ENCODE measurements around the gene CPM. TPM values are rescaled to one million over a fixed set of nuclear protein-coding genes. Genes with fewer than 3 reads are reported as not detected.
A peak's percentile ranks its signal among the peaks of the same experiment; 100 is the strongest.

CPM gene
- polyA plus RNA-seq, 1 donor = 10.5 TPM

DNA sequence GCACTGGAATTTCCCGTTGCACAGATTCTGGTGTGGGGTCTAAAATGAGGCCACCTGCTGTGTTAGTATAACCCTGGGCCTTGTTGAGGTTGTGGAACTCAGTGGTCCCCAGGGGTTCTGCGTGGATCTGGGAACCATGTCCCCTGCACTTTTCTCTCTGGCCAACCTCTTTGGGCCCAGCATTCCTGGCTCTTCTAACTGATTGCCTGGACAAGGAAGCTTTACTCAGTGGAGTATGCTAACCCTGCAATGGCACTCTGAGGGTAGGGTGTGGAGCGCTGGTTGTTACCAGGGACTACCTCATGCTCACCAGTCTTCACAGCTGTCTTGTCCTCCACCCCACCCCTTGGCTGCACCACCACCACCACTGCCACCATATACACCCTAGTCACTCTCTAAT lies 39.2 kb downstream of the CPM start:
- no CpG with 5 or more reads among the region's 3 CpGs for WGBS (ENCODE audit: insufficient coverage, low lambda C conversion rate)
- no peak overlapping the region for H3K4me3 ChIP-seq (ENCODE audit: low read length)
- H3K9me3 ChIP-seq (ENCODE audit: control insufficient read depth, low read depth, low read length) = no peaks in the 10 kb centered on the region
- no peaks in the 10 kb centered on the region for H3K4me1 ChIP-seq (ENCODE audit: control insufficient read depth, insufficient read depth, low read length)
- H3K36me3 ChIP-seq (ENCODE audit: control insufficient read depth, insufficient read depth, low read length) = no peaks in the 10 kb centered on the region
- no peak overlapping the region for H3K27ac ChIP-seq (ENCODE audit: low read length)
- no peaks in the 10 kb centered on the region for H3K27me3 ChIP-seq (ENCODE audit: control insufficient read depth, insufficient read depth, low read length)
- DNase-seq = no peak

DNA sequence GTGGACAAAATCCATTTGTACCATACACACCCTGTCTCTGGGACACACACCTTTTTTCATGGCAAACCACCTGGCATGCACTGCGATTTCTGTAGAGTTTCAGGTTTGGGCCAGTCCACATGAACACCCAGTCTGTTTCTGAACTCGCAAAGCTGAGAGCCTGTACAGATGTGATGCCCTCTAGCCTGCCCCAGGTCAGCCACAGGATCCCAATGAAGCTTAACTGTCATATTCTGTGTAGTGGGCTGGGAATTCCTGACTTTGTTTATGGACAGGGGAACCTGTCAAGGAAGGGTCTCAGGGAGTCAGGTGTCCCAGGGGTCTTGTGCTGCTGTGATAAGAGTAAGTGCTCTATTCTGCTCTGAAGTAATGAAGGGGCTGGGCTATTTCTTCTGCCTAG lies 39.8 kb downstream of the CPM start:
- no CpG with 5 or more reads among the region's 2 CpGs for WGBS (ENCODE audit: insufficient coverage, low lambda C conversion rate)
- Histone ChIP-seq H3K27me3 (ENCODE audit: control insufficient read depth, insufficient read depth, low read length) (no peaks in the 10 kb centered on the region), H3K36me3 (ENCODE audit: control insufficient read depth, insufficient read depth, low read length) (no peaks in the 10 kb centered on the region), H3K4me1 (ENCODE audit: control insufficient read depth, insufficient read depth, low read length) (no peaks in the 10 kb centered on the region), H3K27ac (ENCODE audit: low read length) (no peak overlapping the region), H3K9me3 (ENCODE audit: control insufficient read depth, low read depth, low read length) (no peaks in the 10 kb centered on the region), H3K4me3 (ENCODE audit: low read length) (no peak overlapping the region)
- DNase-seq = no peak

DNA sequence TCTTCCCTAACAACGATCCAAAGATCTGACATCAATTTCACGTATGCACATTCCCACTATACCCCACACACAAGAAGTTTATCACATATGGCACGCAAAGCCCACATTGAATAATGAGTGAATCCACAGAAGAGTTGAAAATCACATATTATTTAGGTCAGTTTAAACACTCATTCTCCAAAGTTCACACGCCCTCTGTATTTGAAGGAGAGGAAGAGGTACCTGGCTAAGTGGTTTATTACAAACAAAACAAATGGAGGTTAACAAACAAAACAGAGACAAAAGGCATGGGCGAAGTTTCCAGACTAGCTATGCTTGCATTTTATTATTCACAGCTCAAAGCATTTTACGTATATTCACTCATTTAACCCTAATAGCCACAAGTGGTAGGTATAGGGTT lies 41.8 kb downstream of the CPM start:
- H3K27ac ChIP-seq (ENCODE audit: low read length) = no peak overlapping the region
- H3K4me1 ChIP-seq (ENCODE audit: control insufficient read depth, insufficient read depth, low read length) = no peaks in the 10 kb centered on the region
- DNase-seq = no peak
- WGBS (ENCODE audit: insufficient coverage, low lambda C conversion rate) = 85% methylated on average over 2 of the region's 6 CpGs
- no peak overlapping the region for H3K4me3 ChIP-seq (ENCODE audit: low read length)
- no peaks in the 10 kb centered on the region for H3K36me3 ChIP-seq (ENCODE audit: control insufficient read depth, insufficient read depth, low read length)
- H3K9me3 ChIP-seq (ENCODE audit: control insufficient read depth, low read depth, low read length) = no peaks in the 10 kb centered on the region
- H3K27me3 ChIP-seq (ENCODE audit: control insufficient read depth, insufficient read depth, low read length) = no peaks in the 10 kb centered on the region

DNA sequence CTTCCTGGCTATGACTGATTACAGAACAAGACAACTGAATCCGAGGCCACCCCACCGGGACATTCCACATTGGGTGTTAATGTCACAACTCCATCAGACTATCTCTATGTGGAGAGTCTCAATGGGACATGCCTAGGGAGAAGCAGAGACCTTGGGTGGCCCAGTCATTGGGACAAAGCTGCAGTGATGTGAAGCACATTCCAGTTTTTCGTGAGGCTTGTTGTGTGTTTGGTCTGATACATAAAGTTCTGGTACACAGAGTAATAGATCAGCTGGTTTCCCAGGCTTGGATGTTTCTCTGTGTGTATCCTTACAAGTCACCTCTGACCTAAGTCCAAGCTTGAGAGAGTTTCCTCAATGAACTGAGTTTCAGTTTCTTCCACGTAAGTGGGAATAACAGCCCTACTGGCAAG lies 42.3 kb downstream of the CPM start:
- DNase-seq = peak in 1 of 2 donors; percentile 55
- no peak overlapping the region for H3K4me3 ChIP-seq (ENCODE audit: low read length)
- no peak overlapping the region for H3K27ac ChIP-seq (ENCODE audit: low read length)
- H3K4me1 ChIP-seq (ENCODE audit: control insufficient read depth, insufficient read depth, low read length) = no peaks in the 10 kb centered on the region
- H3K36me3 ChIP-seq (ENCODE audit: control insufficient read depth, insufficient read depth, low read length) = no peaks in the 10 kb centered on the region
- no CpG with 5 or more reads among the region's 4 CpGs for WGBS (ENCODE audit: insufficient coverage, low lambda C conversion rate)
- H3K27me3 ChIP-seq (ENCODE audit: control insufficient read depth, insufficient read depth, low read length) = no peaks in the 10 kb centered on the region
- H3K9me3 ChIP-seq (ENCODE audit: control insufficient read depth, low read depth, low read length) = no peaks in the 10 kb centered on the region

DNA sequence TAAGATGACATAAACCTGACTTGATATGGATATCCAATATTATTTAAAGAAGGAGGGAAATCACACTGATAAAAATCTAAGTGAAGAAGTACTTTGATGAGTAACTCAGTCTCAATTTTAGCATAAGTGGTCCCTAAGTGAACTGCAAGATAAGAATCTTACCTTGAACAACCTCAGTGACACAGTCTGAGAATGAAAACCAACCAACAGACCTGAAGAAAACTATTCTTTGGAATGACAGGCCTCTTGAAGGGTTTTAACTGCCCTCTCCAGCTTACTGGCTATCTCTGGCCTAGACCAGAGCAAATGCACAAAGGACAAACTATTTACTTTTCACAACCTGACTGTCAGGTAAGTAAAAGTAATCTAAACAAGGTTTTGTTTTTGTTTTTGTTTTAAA lies 44.7 kb downstream of the CPM start:
- Histone ChIP-seq H3K36me3 (ENCODE audit: control insufficient read depth, insufficient read depth, low read length) (no peaks in the 10 kb centered on the region), H3K27ac (ENCODE audit: low read length) (no peak overlapping the region), H3K4me3 (ENCODE audit: low read length) (no peak overlapping the region)

DNA sequence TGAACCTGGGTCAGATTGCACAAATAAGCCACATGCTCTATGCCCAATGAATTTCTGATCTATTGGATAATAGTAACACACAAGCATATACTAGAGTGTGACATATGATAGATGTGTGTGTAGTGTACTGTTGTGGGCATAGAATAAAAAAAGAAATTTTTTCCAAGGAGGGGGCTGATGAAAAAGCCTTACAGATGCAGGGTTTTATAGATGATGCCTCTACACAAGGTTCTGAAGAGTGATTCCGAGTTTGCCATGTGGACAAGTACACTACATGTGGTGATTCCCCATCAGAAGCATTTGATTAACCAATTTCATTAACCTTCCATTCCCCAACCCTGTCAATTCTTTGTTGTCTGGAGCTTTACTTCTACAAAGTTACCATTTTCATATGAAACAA lies 45.3 kb downstream of the CPM start:
- DNase-seq = no peak
- Histone ChIP-seq H3K27me3 (ENCODE audit: control insufficient read depth, insufficient read depth, low read length) (no peaks in the 10 kb centered on the region), H3K4me1 (ENCODE audit: control insufficient read depth, insufficient read depth, low read length) (no peaks in the 10 kb centered on the region), H3K27ac (ENCODE audit: low read length) (no peak overlapping the region), H3K4me3 (ENCODE audit: low read length) (no peak overlapping the region), H3K9me3 (ENCODE audit: control insufficient read depth, low read depth, low read length) (no peaks in the 10 kb centered on the region), H3K36me3 (ENCODE audit: control insufficient read depth, insufficient read depth, low read length) (no peaks in the 10 kb centered on the region)
- WGBS (ENCODE audit: insufficient coverage, low lambda C conversion rate) = 60% methylated on average over 1 of the region's 1 CpG

More for the DNA sequence above, 44.7 kb downstream of the CPM start:
- H3K4me1 ChIP-seq (ENCODE audit: control insufficient read depth, insufficient read depth, low read length) = no peaks in the 10 kb centered on the region
- no peaks in the 10 kb centered on the region for H3K27me3 ChIP-seq (ENCODE audit: control insufficient read depth, insufficient read depth, low read length)
- no peak for DNase-seq
- H3K9me3 ChIP-seq (ENCODE audit: control insufficient read depth, low read depth, low read length) = no peaks in the 10 kb centered on the region

DNA sequence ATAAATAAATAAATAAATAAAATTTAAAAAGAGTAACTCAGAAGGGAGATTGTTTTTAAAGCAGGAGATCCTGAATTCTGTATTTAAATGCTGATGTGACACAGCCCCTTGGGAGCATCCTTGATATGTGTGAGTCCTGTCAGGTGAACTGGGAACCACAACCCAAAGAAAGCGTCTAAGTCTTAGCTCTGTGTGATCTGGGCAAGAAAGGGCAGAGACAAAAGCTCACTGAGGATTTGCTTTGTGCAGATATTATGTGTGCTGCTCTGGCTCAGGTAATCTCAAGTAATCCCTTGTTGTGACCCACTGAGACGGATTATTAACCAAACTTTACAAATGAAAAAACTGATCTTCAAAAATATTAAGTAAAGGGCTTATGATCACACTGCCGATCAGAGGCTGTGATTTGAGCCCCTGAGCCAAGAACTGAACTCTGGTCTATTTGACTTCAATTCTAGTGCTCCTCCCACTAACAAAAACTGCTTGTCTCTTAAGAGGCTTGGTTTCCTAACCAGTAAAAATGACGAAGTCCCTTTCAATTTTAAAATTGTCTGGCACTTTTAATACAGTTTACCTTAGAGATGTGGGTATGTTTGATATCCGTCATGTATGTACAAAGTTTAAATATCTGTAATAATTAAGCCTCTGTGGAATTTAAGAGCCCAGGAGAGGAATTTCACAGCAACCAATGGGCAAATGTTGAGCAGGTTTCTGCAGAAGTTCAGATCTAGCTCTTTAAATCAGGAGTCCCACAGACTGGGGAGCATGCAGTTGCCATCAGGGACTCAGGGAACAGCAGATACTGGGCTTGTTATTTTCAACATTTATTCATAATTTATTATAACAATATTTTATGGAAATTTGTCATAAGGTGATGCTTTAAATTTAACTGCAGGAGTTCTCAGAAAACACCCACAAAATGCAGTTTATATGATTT lies 46.1 kb downstream of the CPM start:
- Histone ChIP-seq H3K9me3 (ENCODE audit: control insufficient read depth, low read depth, low read length) (no peaks in the 10 kb centered on the region), H3K27ac (ENCODE audit: low read length) (no peak overlapping the region)
- WGBS (ENCODE audit: insufficient coverage, low lambda C conversion rate) = no CpG with 5 or more reads among the region's 5 CpGs

DNA sequence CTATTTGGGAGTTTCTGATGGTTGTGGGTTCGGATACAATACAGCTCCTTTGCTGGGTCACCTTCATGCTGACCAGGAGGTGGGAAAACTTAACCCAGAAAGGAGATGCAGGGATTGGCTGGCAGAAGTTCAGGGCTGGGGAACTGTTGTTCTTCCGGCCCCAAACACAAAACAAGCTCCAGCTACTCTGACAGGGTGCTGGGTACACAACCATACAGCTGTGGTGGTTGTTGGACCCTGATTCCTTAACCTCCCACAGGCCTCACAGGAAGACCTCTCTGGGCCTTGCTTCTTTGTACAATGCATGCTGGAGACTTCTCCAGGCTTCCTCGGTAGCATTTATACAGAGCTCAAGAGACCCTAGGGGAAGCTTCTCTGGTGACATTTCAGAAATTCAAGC lies 47.6 kb downstream of the CPM start:
- DNase-seq = no peak
- Histone ChIP-seq H3K9me3 (ENCODE audit: control insufficient read depth, low read depth, low read length) (no peaks in the 10 kb centered on the region), H3K27me3 (ENCODE audit: control insufficient read depth, insufficient read depth, low read length) (no peaks in the 10 kb centered on the region), H3K4me3 (ENCODE audit: low read length) (no peak overlapping the region), H3K4me1 (ENCODE audit: control insufficient read depth, insufficient read depth, low read length) (no peaks in the 10 kb centered on the region), H3K36me3 (ENCODE audit: control insufficient read depth, insufficient read depth, low read length) (no peaks in the 10 kb centered on the region), H3K27ac (ENCODE audit: low read length) (no peak overlapping the region)
- WGBS (ENCODE audit: insufficient coverage, low lambda C conversion rate) = no CpG with 5 or more reads among the region's 3 CpGs

More for the DNA sequence above, 46.1 kb downstream of the CPM start:
- no peak for DNase-seq
- H3K36me3 ChIP-seq (ENCODE audit: control insufficient read depth, insufficient read depth, low read length) = no peaks in the 10 kb centered on the region
- H3K4me3 ChIP-seq (ENCODE audit: low read length) = no peak overlapping the region
- no peaks in the 10 kb centered on the region for H3K4me1 ChIP-seq (ENCODE audit: control insufficient read depth, insufficient read depth, low read length)
- no peaks in the 10 kb centered on the region for H3K27me3 ChIP-seq (ENCODE audit: control insufficient read depth, insufficient read depth, low read length)

DNA sequence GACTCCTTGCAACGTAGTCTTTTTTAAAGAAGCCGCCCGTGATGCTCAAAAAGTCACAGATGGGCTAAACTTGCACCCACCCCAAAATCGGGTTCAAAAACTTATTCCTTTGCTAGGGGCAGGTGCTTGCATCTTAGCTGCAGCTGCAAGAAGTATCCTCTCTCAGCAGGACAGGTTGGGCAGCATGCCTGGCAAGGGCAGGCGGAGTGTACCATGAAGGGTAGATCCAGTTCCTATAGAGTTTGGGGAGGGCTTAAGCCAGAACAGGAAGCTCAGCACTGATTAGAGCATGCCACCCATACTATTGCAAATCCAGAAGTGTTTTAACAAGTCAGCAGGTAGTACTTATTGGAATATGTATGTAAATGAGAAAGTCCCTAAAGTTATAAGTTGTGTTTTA lies 48.7 kb downstream of the CPM start:
- no peaks in the 10 kb centered on the region for H3K27me3 ChIP-seq (ENCODE audit: control insufficient read depth, insufficient read depth, low read length)
- H3K4me3 ChIP-seq (ENCODE audit: low read length) = no peak overlapping the region
- no CpG with 5 or more reads among the region's 5 CpGs for WGBS (ENCODE audit: insufficient coverage, low lambda C conversion rate)
- H3K4me1 ChIP-seq (ENCODE audit: control insufficient read depth, insufficient read depth, low read length) = no peaks in the 10 kb centered on the region
- no peak for DNase-seq
- no peaks in the 10 kb centered on the region for H3K36me3 ChIP-seq (ENCODE audit: control insufficient read depth, insufficient read depth, low read length)
- H3K27ac ChIP-seq (ENCODE audit: low read length) = no peak overlapping the region
- no peaks in the 10 kb centered on the region for H3K9me3 ChIP-seq (ENCODE audit: control insufficient read depth, low read depth, low read length)

DNA sequence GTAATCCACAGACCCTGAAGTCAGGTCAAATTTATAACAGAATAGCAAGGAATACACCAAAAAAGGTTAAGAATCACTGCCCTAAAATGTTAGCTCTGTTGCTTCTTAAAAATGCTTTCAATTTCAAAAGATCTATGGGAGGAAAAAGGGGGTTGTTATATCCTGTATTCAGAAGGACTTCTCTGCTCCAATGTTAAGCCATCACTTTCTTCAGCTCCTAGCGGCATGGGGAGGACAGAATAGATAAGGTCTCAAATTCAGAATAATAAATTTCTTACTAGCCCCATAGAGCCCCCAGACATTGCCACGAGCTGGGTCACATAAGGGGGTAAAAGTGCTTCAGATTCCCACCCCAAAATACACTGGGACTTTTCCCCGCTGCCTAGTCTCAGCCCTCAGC lies 49.8 kb downstream of the CPM start:
- H3K36me3 ChIP-seq (ENCODE audit: control insufficient read depth, insufficient read depth, low read length) = no peaks in the 10 kb centered on the region
- no peak for DNase-seq
- no CpG with 5 or more reads among the region's 3 CpGs for WGBS (ENCODE audit: insufficient coverage, low lambda C conversion rate)

More for the DNA sequence above, 49.8 kb downstream of the CPM start:
- no peak overlapping the region for H3K27ac ChIP-seq (ENCODE audit: low read length)
- no peaks in the 10 kb centered on the region for H3K27me3 ChIP-seq (ENCODE audit: control insufficient read depth, insufficient read depth, low read length)
- no peaks in the 10 kb centered on the region for H3K4me1 ChIP-seq (ENCODE audit: control insufficient read depth, insufficient read depth, low read length)
- no peak overlapping the region for H3K4me3 ChIP-seq (ENCODE audit: low read length)
- H3K9me3 ChIP-seq (ENCODE audit: control insufficient read depth, low read depth, low read length) = peaks cover 5% of the 10 kb centered on the region
